Fibroblast of lung (primary cell): ENCODE measurements around the gene LDLRAD3. TPM values are rescaled to one million over a fixed set of nuclear protein-coding genes. Genes with fewer than 3 reads are reported as not detected.

ENCODE experiments used
- DNase-seq, 2 donors: peaks; one replicate each; pipeline versions ENCODE4 v3.0.0 to v3.0.0-alpha.2; 2010; ENCODE audit warnings: low read depth in 2 of 2
- H2AFZ ChIP-seq: 2 replicates; pipeline ENCODE4 v1.5.1; 2012; ENCODE audit warnings: low read length, control low read depth, inconsistent platforms
- H3K27ac ChIP-seq: 2 replicates; pipeline ENCODE4 v1.5.1; 2011; ENCODE audit warnings: low read length, control low read depth; ENCODE audit not compliant: insufficient read depth
- H3K27me3 ChIP-seq: 2 replicates; pipeline ENCODE4 v1.5.1; 2011; ENCODE audit warnings: mild to moderate bottlenecking, low read length; ENCODE audit not compliant: control insufficient read depth, insufficient read depth
- H3K36me3 ChIP-seq: 2 replicates; pipeline ENCODE4 v1.5.1; 2011; ENCODE audit warnings: low read length; ENCODE audit not compliant: control insufficient read depth, insufficient read depth
- H3K4me1 ChIP-seq: 2 replicates; pipeline ENCODE4 v1.5.1; 2011; ENCODE audit warnings: low read length; ENCODE audit not compliant: control insufficient read depth, insufficient read depth; ENCODE audit errors: extremely low read depth
- H3K4me2 ChIP-seq: 2 replicates; pipeline ENCODE4 v1.5.1; 2011; ENCODE audit warnings: low read length, control low read depth; ENCODE audit not compliant: insufficient read depth; ENCODE audit errors: extremely low read depth
- H3K4me3 ChIP-seq, 4 experiments: fragments of 200-600 bp in 1 of 4; sonication (generic) in 1 of 4; replicated peaks in 1 of 4; 2 replicates each; pipeline ENCODE4 v1.5.1; 2011 to 2016; ENCODE audit warnings: low read length in 4 of 4, low read depth in 3 of 4, mild to moderate bottlenecking in 3 of 4, control low read depth in 2 of 4, inconsistent platforms in 1 of 4, mixed read lengths in 1 of 4; ENCODE audit not compliant: insufficient read depth in 1 of 4; ENCODE audit errors: control extremely low read depth in 1 of 4
- H3K79me2 ChIP-seq: 2 replicates; pipeline ENCODE4 v1.5.1; 2012; ENCODE audit warnings: mild to moderate bottlenecking, low read length, inconsistent platforms; ENCODE audit not compliant: control insufficient read depth, insufficient read depth
- H3K9ac ChIP-seq: 2 replicates; pipeline ENCODE4 v1.5.1; 2011; ENCODE audit warnings: mild to moderate bottlenecking, low read length, control low read depth; ENCODE audit not compliant: insufficient read depth
- H3K9me3 ChIP-seq: 2 replicates; pipeline ENCODE4 v1.5.1; 2012; ENCODE audit warnings: low read depth, low read length; ENCODE audit not compliant: control insufficient read depth, insufficient read depth
- H4K20me1 ChIP-seq: 2 replicates; pipeline ENCODE4 v1.5.1; 2011; ENCODE audit warnings: low read length; ENCODE audit not compliant: control insufficient read depth, insufficient read depth; ENCODE audit errors: extremely low read depth
- CTCF ChIP-seq, 2 donors: IDR thresholded peaks in 1 of 2; conservative IDR thresholded peaks in 1 of 2; 1 replicate in 1 of 2; 2 replicates in 1 of 2; pipeline ENCODE4 v1.5.1; 2011 to 2012; ENCODE audit warnings: low read length in 2 of 2, control low read depth in 1 of 2, inconsistent platforms in 1 of 2, low read depth in 1 of 2, mild to moderate bottlenecking in 1 of 2
- EZH2 ChIP-seq: IDR thresholded peaks from 2 replicates; pipeline ENCODE4 v1.5.1; 2012; ENCODE audit warnings: low read length, control low read depth, mild to moderate bottlenecking; ENCODE audit errors: missing control alignments
- polyA plus RNA-seq, 2 donors: library from polyadenylated mRNA; depleted of rRNA in 1 of 2; stranded (reverse) in 1 of 2; unstranded in 1 of 2; fragments of >200 nt; gene quantifications; 2 replicates each; pipeline ENCODE4 v1.2.1, GENCODE V29; 2011 to 2012; ENCODE audit warnings: missing spikeins in 1 of 2
- total RNA-seq: library from RNA; depleted of rRNA; stranded (reverse); fragments of >200 nt; gene quantifications from 2 replicates; pipeline ENCODE4 v1.2.1, GENCODE V29; 2014

LDLRAD3 gene
- total and polyA plus RNA-seq, 2 donors (not counting 1 experiment from before 2014, with no cell fraction given): 3.8 to 7.8 TPM

GRCh38 chr11:36071917-36072500 is 128.1 kb downstream of the LDLRAD3 start:
- no peak overlapping the region for H3K4me2 ChIP-seq
- DNase-seq: no peak
- no peaks in the 10 kb centered on the region for H3K9me3 ChIP-seq
- no peak for TF ChIP-seq EZH2
- TF ChIP-seq CTCF (conservative IDR thresholded peaks at IDR 0.05 in 1 of 2, IDR thresholded peaks at IDR 0.05 in 1 of 2; ENCODE audit: low read depth in 1 of 2, low read length in 2 of 2): no peak
- H3K4me3 ChIP-seq: no peak overlapping the region
- no peak overlapping the region for H3K27ac ChIP-seq
- H3K9ac ChIP-seq: no peak overlapping the region
- H3K4me1 ChIP-seq: peaks cover 21% of the 10 kb centered on the region
- no peaks in the 10 kb centered on the region for H3K79me2 ChIP-seq
- H2AFZ ChIP-seq: no peak overlapping the region
- H3K36me3 ChIP-seq: no peaks in the 10 kb centered on the region
- no peaks in the 10 kb centered on the region for H3K27me3 ChIP-seq
- no peaks in the 10 kb centered on the region for H4K20me1 ChIP-seq

- Histone ChIP-seq H3K79me2 (no peaks in the 10 kb centered on the region), H4K20me1 (no peaks in the 10 kb centered on the region), H3K4me3 (no peak overlapping the region), H3K27ac (peak overlapping the region; percentile 61), H3K4me2 (peak overlapping the region; percentile 54), H3K36me3 (no peaks in the 10 kb centered on the region), H2AFZ (no peak overlapping the region), H3K27me3 (no peaks in the 10 kb centered on the region), H3K9ac (no peak overlapping the region), H3K4me1 (peaks cover 21% of the 10 kb centered on the region), H3K9me3 (no peaks in the 10 kb centered on the region)
- peak; percentile 64 to 93 for DNase-seq
- TF ChIP-seq CTCF (conservative IDR thresholded peaks at IDR 0.05 in 1 of 2, IDR thresholded peaks at IDR 0.05 in 1 of 2; ENCODE audit: low read depth in 1 of 2, low read length in 2 of 2) (no peak), EZH2 (no peak)
Measured at GRCh38 chr11:36073411-36074203, 129.7 kb downstream of the LDLRAD3 start.

GRCh38 chr11:36074941-36075431 is 131.1 kb downstream of the LDLRAD3 start:
- H3K27ac ChIP-seq: peak overlapping the region; percentile 42
- peak overlapping the region; percentile 48 for H3K4me2 ChIP-seq
- no peaks in the 10 kb centered on the region for H3K36me3 ChIP-seq
- peaks cover 21% of the 10 kb centered on the region for H3K4me1 ChIP-seq
- H3K9me3 ChIP-seq: no peaks in the 10 kb centered on the region
- TF ChIP-seq CTCF (conservative IDR thresholded peaks at IDR 0.05 in 1 of 2, IDR thresholded peaks at IDR 0.05 in 1 of 2; ENCODE audit: low read depth in 1 of 2, low read length in 2 of 2) (no peak), EZH2 (no peak)
- no peak overlapping the region for H3K4me3 ChIP-seq
- peak; percentile 79 to 88 for DNase-seq
- H4K20me1 ChIP-seq: no peaks in the 10 kb centered on the region
- no peak overlapping the region for H2AFZ ChIP-seq
- H3K79me2 ChIP-seq: no peaks in the 10 kb centered on the region
- no peak overlapping the region for H3K9ac ChIP-seq
- no peaks in the 10 kb centered on the region for H3K27me3 ChIP-seq
